HepG2 (cell line): Measurements from ENCODE around the gene NGB. TPM values are rescaled to one million over a fixed set of nuclear protein-coding genes. Genes with fewer than 3 reads are reported as not detected.

Experiments
- ATAC-seq: fragments of 200-7000 bp; cut with Tn5 transposase; 3 replicates; pipeline ENCODE4 v1.9.1; 2020; ENCODE audit warnings: mild to moderate bottlenecking, moderate library complexity
- BruUV-seq: library from RNA; stranded (reverse); fragments of 400-500 nt; replicated peaks from 2 replicates; lab custom pipeline; 2021; lab: Mats Ljungman, UMichigan
- CTCF ChIA-PET: fragments of 300-600 bp; formaldehyde crosslinking; extraction: SDS; loops from one replicate; lab custom pipeline; 2021; ENCODE audit warnings: low total read pairs, inconsistent platforms, low intra/inter-chr PET ratio; lab: Yijun Ruan, JAX
- POLR2A ChIA-PET: fragments of 350-600 bp; sonication (Branson Sonifier 250); formaldehyde crosslinking; loops from one replicate; lab custom pipeline; 2020; ENCODE audit warnings: antibody characterized with exemption, inconsistent platforms; lab: Yijun Ruan, JAX
- DNase-seq: peaks from one replicate; pipeline ENCODE4 v3.0.0-alpha.2; 2015; ENCODE audit warnings: low spot score
- FAIRE-seq: peaks from 3 replicates; lab custom pipeline; 2011; peaks lifted over from hg19 to GRCh38; lab: Jason Lieb, UNC
- H2AFZ ChIP-seq: one replicate; pipeline ENCODE4 v1.6.1; 2011; ENCODE audit warnings: low read length, inconsistent platforms
- H3K27ac ChIP-seq: fragments of 300-600 bp; 3 replicates; pipeline ENCODE4 v1.8.0; 2011; ENCODE audit warnings: mixed run types, mild to moderate bottlenecking, mixed read lengths, low read length, inconsistent platforms; ENCODE audit not compliant: insufficient read depth; ENCODE audit errors: extremely low read length
- H3K27me3 ChIP-seq, 2 experiments: fragments of 200-600 bp in 1 of 2; 2 replicates in 1 of 2; 3 replicates in 1 of 2; pipeline versions ENCODE4 v1.6.0 to v1.8.0; 2011; ENCODE audit warnings: low read length in 2 of 2, mild to moderate bottlenecking in 2 of 2, moderate library complexity in 2 of 2, inconsistent platforms in 1 of 2; ENCODE audit not compliant: insufficient read depth in 2 of 2, control insufficient read depth in 1 of 2
- H3K36me3 ChIP-seq, 2 experiments: fragments of 200-600 bp in 1 of 2; replicated peaks in 1 of 2; 2 replicates in 1 of 2; 3 replicates in 1 of 2; pipeline versions ENCODE4 v1.5.1 to v1.8.0; 2011; ENCODE audit warnings: low read length in 2 of 2, inconsistent platforms in 1 of 2; ENCODE audit not compliant: insufficient read depth in 2 of 2, control insufficient read depth in 1 of 2
- H3K4me1 ChIP-seq: 2 replicates; pipeline ENCODE4 v1.5.1; 2012; ENCODE audit warnings: low read length, inconsistent platforms; ENCODE audit not compliant: insufficient read depth
- H3K4me2 ChIP-seq: 2 replicates; pipeline ENCODE4 v1.6.0; 2011; ENCODE audit warnings: low read depth, low read length, inconsistent platforms
- H3K4me3 ChIP-seq, 3 experiments: fragments of 200-600 bp in 1 of 3; sonication (generic), shearing (Covaris generic) in 1 of 3; replicated peaks in 1 of 3; 2 replicates each; pipeline ENCODE4 v1.5.1; 2011 to 2016; ENCODE audit warnings: low read length in 3 of 3, inconsistent platforms in 2 of 3, low read depth in 2 of 3, mild to moderate bottlenecking in 2 of 3, control low read depth in 1 of 3, mixed read lengths in 1 of 3; ENCODE audit not compliant: insufficient read depth in 1 of 3
- H3K79me2 ChIP-seq: one replicate; pipeline ENCODE4 v1.6.1; 2011; ENCODE audit warnings: low read length, inconsistent platforms; ENCODE audit not compliant: insufficient read depth
- H3K9ac ChIP-seq: 2 replicates; pipeline ENCODE4 v1.6.0; 2011; ENCODE audit warnings: mild to moderate bottlenecking, low read depth, low read length, inconsistent platforms; ENCODE audit not compliant: insufficient read depth
- H3K9me3 ChIP-seq: 2 replicates; pipeline ENCODE4 v1.5.1; 2012; ENCODE audit warnings: mild to moderate bottlenecking, low read length
- H4K20me1 ChIP-seq: 2 replicates; pipeline ENCODE4 v1.6.0; 2011; ENCODE audit warnings: inconsistent platforms, mild to moderate bottlenecking, low read length, moderate library complexity; ENCODE audit not compliant: insufficient read depth
- ELF4 ChIP-seq: sonication (generic); formaldehyde crosslinking; IDR thresholded peaks from 2 replicates; pipeline ENCODE4 v1.5.0; 2020; ENCODE audit warnings: missing genetic modification reagents, mild to moderate bottlenecking, moderate library complexity, borderline replicate concordance
- HBP1 ChIP-seq: IDR thresholded peaks from 2 replicates; pipeline ENCODE4 v1.6.1; 2016; ENCODE audit warnings: low read depth, control low read depth
- KDM6A ChIP-seq: IDR thresholded peaks from 2 replicates; pipeline ENCODE4 v1.6.1; 2016; ENCODE audit warnings: low read depth
- TMF1 ChIP-seq: sonication (generic); formaldehyde crosslinking; IDR thresholded peaks from 2 replicates; pipeline ENCODE4 v1.8.1; 2022; ENCODE audit warnings: low read depth, missing genetic modification reagents
- ZMYM4 ChIP-seq: sonication (generic); formaldehyde crosslinking; IDR thresholded peaks from 2 replicates; pipeline ENCODE4 v1.8.1; 2023; ENCODE audit warnings: mild to moderate bottlenecking, missing genetic modification reagents
- ZNF24 ChIP-seq: fragments of 450-650 bp; IDR thresholded peaks from 2 replicates; pipeline ENCODE4 v1.6.1; 2017; ENCODE audit warnings: antibody characterized with exemption, mild to moderate bottlenecking
- ZNF562 ChIP-seq: sonication (generic); formaldehyde crosslinking; IDR thresholded peaks from 2 replicates; pipeline ENCODE4 v1.8.0; 2022; ENCODE audit warnings: missing genetic modification reagents, borderline replicate concordance
- ZNF772 ChIP-seq: sonication (generic); formaldehyde crosslinking; IDR thresholded peaks from 2 replicates; pipeline ENCODE4 v1.5.0; 2020; ENCODE audit warnings: mild to moderate bottlenecking, missing genetic modification reagents
- ZZZ3 ChIP-seq: sonication (generic); formaldehyde crosslinking; IDR thresholded peaks from 2 replicates; pipeline ENCODE4 v1.4.0; 2020; ENCODE audit warnings: missing genetic modification reagents, mild to moderate bottlenecking, borderline replicate concordance
- WGBS: methylation state at CpG from one replicate; pipeline ENCODE4 v1.1.6; 2017; ENCODE audit warnings: low lambda C conversion rate; 5-methylcytosine and 5-hydroxymethylcytosine counted together
- in situ Hi-C: cut with HindIII; loops from 2 replicates; pipeline ENCODE4 v1.10.0; 2017; ENCODE audit warnings: low pct_unique_long_range_greater_than_20kb; ENCODE audit not compliant: extremely low pct_ligation_motif_present
- intact Hi-C: fragments of 100-400 bp; cut with micrococcal nuclease; formaldehyde crosslinking; loops from one replicate; pipeline ENCODE4 v1.10.0; 2022; ENCODE audit not compliant: unreplicated experiment
- polyA plus RNA-seq, 8 experiments: library from polyadenylated mRNA; depleted of rRNA in 3 of 8; stranded (reverse) in 7 of 8; unstranded in 1 of 8; fragments of >200 nt; fragmentation: Illumina TruSeq in 4 of 8; extraction: Trizol in 4 of 8; gene quantifications; 2 replicates each; pipeline versions ENCODE4 v1.2.1 to v1.2.3, GENCODE V29; 2011 to 2016; ENCODE audit warnings: low read depth in 4 of 8, missing spikeins in 1 of 8, mixed read lengths in 1 of 8; ENCODE audit not compliant: insufficient read depth in 1 of 8
- total RNA-seq, 5 experiments: library from RNA; depleted of rRNA; stranded (reverse); fragments of >200 nt; fragmentation: Illumina TruSeq; extraction: Trizol; gene quantifications; 2 replicates each; pipeline ENCODE4 v1.2.3, GENCODE V29; 2016; ENCODE audit warnings: low read depth in 1 of 5
- TF ChIP-seq, protein P1 (sequence below): sonication (generic); formaldehyde crosslinking; conservative IDR thresholded peaks from 2 replicates; pipeline ENCODE4 v1.4.0; 2020; ENCODE audit warnings: missing genetic modification reagents

The NGB gene
- total and polyA plus RNA-seq, 2 of the 13 experiments (the other 11 are each of a cell fraction or from before 2014, with no cell fraction given) = 0.04 TPM; not detected in 1

DNA sequence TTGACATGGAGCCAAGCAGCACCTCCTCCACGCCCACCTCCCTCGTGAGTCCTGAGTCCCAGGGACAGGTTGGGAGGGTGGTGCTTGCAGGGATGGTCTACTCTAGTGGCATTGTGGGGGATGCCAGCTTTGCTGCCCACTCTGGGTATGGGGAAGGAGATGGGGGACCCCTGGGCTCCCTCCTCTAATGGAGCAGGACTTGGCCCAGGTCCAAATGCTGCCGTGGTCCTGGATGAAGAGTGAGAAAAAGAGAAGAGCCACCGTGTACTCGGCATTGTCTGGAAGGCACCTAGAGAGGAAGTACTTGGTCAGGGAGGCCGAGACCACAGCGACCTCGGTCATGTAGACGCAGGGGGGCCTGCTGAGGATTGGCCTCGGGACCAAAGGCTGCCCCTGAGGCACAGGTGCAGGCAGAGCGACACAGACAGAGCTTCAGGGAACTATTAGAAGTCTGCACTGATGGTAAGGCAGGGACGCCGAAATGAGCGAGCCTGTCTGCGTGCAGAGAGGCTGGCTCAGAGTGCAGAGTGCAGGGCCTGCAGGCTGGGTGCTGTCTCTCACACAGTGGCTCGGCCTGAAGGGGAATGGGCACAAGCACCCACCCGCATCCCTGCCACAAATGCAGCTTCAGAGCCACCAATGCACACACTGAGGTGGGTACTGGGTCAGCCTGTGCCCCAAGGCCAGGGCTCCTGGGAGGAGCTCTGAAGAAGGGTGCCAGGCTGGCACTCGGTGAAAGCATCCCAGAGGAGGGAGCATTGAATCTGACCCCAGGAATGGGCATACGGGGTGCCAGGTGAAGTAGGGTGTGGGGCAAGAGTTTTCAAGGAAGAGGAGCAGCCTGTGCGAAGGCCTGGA lies 17.4 kb downstream of the NGB start:
- no TSS peak for BruUV-seq
- ChIA-PET POLR2A (no interaction called here), CTCF (no interaction called here)
- peaks cover 0 to 4% of the 10 kb centered on the region in 2 experiments; a peak in 3 of 5 replicates for H3K27me3 ChIP-seq
- H3K4me3 ChIP-seq = no peak overlapping the region
- intact Hi-C loops (no loop called here), in situ Hi-C loops (no loop called here)
- no peak overlapping the region for H3K9ac ChIP-seq
- no peaks in the 10 kb centered on the region for H4K20me1 ChIP-seq
- ATAC-seq (peak; percentile 48), DNase-seq (no peak), FAIRE-seq (no peak)
- no peaks in the 10 kb centered on the region for H3K9me3 ChIP-seq
- no peak overlapping the region for H3K4me2 ChIP-seq
- 36% methylated on average over 14 of the region's 20 CpGs for WGBS
- no peaks in the 10 kb centered on the region for H3K79me2 ChIP-seq
- no peak overlapping the region for H3K27ac ChIP-seq
- no peak for TF ChIP-seq KDM6A (CRISPR knock-in tag)
- TF ChIP-seq, protein P1, sequence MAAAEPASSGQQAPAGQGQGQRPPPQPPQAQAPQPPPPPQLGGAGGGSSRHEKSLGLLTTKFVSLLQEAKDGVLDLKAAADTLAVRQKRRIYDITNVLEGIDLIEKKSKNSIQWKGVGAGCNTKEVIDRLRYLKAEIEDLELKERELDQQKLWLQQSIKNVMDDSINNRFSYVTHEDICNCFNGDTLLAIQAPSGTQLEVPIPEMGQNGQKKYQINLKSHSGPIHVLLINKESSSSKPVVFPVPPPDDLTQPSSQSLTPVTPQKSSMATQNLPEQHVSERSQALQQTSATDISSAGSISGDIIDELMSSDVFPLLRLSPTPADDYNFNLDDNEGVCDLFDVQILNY (CRISPR knock-in tag) = no peak
- no peak for TF ChIP-seq ZZZ3
- H2AFZ ChIP-seq = no peak overlapping the region
- H3K36me3 ChIP-seq = no peaks in the 10 kb centered on the region
- H3K4me1 ChIP-seq = no peaks in the 10 kb centered on the region

- FAIRE-seq (no peak), DNase-seq (no peak), ATAC-seq (no peak)
- Histone ChIP-seq H3K79me2 (no peaks in the 10 kb centered on the region), H4K20me1 (no peaks in the 10 kb centered on the region), H3K36me3 (no peaks in the 10 kb centered on the region), H3K4me1 (no peaks in the 10 kb centered on the region), H3K4me3 (no peak overlapping the region), H3K27me3 (peaks cover 0 to under 1% of the 10 kb centered on the region in 2 experiments; a peak in 3 of 5 replicates), H3K9ac (no peak overlapping the region), H3K27ac (no peak overlapping the region), H3K9me3 (no peaks in the 10 kb centered on the region), H3K4me2 (no peak overlapping the region), H2AFZ (no peak overlapping the region)
- ChIA-PET POLR2A (no interaction called here), CTCF (no interaction called here)
- in situ Hi-C loops = no loop called here
- intact Hi-C loops = no loop called here
- WGBS = 80% methylated on average over 7 of the region's 11 CpGs
- BruUV-seq = no TSS peak
- TF ChIP-seq HBP1 (CRISPR knock-in tag) = no peak
- no peak for TF ChIP-seq ZNF562 (CRISPR knock-in tag)
- TF ChIP-seq ELF4 = no peak
- no peak for TF ChIP-seq ZMYM4 (CRISPR knock-in tag)
- TF ChIP-seq TMF1 = no peak
- no peak for TF ChIP-seq ZNF772 (CRISPR knock-in tag)
- TF ChIP-seq ZNF24 = no peak
Observed at GRCh38 chr14:77251870-77252269, 19.1 kb downstream of the NGB start.
